DMS53 treated with DMSO at 0.1 percent for 48 hours (cell line): Measurements from ENCODE around the gene VWA8.

ENCODE experiments used
- DNase-seq: peaks from one replicate; lab custom pipeline; 2025; ENCODE audit not compliant: unreplicated experiment; lab: John Stamatoyannopoulos, UW

The VWA8 gene

DNA sequence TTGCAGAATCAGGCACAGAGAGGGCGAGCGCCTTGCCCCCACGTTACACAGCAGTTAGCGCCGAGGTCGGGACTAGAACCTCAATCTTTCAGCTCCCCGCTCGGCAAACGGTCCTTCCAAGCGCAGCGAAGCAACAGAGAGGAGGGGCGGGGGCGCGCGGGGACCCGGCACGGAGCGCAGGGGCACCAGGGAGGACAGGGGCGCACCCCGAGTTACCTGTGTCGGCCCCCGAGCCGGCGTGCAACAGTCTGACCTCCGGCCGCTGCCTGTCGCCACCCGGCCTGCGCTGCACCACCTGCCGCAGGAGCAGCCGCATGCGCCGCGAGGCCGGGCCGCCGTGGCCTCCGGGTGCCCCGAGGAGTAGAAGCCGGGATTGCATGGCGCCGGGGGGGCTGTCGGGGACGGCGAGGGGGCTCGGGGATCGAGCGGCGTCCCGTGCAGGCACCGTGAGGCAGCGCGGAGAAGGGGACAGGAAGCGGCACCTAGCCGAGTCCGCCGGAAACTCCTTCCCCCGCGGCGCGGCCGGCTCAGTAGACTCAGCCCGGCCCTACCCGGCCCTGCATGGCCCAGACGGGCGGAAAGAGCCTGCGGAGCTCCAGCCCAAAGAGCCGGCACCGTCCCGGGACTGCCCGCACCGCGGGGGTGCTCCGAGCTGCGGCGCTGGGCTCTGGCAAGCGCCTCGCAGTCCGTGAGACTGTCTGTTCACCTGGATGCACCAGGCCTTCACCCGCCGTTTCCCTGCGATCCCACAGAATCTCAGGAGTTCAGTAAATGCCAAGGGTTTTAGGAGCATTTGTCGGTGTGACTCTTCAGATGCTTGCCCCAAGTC lies at the start of gene VWA8:
Gene VWA8, minus strand, starts transcription at position 473 of the 829 bp plus-strand sequence. Its CDS starts 94 bp downstream, at position 379.
- peak; percentile 38 for DNase-seq

DNA sequence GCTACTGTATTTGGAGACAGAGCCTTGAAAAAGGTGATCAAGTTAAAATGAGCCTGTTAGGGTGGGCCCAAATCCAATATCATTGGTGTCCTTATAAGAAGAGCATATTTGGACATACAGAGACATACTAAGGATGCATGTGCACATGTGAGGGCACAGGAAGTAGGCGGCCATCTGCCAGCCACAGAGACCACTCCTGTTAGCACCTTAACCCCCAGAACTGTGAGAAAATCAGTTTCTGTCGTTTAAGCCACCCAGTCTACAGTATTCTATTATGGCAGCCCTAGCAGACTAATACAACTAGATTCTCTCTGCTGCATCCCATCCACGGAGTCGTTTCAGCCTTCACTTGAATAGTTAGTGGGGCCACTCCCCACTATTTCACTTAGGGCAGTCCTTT lies 48.1 kb upstream of the VWA8 start:
- DNase-seq, result no peak

DNA sequence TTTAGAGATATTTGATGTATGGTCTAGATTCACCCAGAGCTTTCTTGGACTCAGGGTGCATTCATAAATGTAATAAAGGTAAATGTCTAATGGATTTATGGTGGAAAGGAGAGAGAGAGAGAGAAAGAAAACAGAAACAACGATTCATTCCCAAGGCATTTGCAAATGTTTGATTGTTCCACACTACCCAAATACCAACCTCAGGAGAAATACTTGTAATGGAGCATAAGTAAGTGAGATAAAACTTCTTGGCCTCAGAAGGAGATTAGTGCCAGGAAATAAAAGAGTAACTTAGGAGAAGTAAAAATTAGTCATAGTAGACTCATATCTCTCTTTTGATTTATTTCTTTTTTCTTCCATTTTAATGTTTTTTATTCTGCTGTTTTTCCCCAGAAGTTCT lies 46.9 kb upstream of the VWA8 start:
- no peak for DNase-seq

DNA sequence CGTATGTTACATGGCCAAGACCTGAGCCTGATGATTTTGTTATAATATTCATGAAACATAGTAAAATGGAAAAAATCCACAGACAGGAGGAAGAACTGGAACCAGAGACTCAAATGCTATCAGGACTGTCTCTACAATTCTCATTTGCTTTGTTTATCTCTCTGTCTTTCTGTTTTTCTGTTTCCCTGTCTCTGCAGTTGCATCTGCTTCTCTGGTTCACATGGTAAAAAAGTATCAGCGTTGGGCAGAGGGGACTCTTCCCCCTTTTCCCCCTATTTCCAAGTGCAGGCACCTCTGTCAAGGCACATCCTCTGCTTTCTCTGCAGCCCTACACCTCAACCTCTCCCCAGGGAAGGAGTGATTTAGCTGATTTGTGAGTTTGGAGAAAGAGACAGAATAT lies 41.2 kb upstream of the VWA8 start:
- no peak for DNase-seq

DNA sequence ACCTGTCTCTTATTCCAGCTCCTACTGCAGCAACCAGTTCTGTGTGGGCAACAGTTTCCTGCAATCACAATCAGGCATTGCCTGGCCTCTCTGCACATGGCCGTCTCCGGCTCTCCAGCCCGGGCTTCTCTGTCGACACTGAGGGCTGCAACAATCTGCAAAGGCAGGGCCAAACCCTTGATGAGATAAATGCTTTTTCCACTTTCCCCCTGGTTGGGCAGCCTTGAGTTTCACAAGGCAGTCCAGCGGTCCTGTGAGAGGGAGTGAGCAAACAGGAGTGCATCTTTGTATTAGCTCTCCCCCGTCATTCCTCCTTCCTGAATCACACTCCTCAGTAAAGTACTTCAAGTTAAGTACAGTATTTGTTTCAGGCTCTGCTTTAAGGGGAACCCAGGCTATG lies 40.7 kb upstream of the VWA8 start:
- no peak for DNase-seq

DNA sequence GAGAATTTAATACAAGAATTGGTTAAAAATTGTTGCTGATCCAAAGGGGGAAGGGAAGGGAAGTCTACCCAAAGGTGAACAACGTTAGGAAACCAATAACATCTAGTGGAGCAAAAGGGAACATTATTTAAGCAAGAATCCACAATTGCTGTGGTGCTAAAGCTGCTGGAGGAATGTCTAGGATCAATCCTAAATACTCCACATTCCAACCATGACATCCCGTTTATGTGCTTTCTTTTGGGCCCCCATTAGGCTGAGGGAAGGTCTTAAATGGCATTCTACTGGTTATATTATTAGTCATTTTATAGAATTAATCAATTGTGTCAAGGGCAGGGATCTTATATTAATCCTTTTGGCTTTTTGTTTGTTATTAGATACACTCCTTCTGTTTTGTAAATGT lies 39.9 kb upstream of the VWA8 start:
- no peak for DNase-seq

DNA sequence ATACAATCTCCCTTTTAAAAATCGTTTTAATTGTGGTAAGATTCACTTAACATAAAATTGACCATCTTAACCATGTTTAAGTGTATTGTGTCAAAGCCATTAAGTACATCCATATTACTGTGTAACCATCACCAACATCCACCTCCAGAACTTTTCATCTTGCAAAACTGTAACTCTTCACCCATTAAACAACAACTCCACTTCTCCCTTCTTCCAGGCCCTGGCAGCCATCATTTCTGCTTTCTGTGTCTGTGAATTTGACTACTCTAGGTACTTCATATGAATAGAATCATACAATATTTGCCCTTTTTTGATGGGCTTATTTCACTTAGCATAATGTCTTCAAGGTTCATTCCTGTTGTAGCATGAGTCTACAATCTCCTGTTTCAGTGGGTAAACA lies 36.5 kb upstream of the VWA8 start:
- no peak for DNase-seq

DNA sequence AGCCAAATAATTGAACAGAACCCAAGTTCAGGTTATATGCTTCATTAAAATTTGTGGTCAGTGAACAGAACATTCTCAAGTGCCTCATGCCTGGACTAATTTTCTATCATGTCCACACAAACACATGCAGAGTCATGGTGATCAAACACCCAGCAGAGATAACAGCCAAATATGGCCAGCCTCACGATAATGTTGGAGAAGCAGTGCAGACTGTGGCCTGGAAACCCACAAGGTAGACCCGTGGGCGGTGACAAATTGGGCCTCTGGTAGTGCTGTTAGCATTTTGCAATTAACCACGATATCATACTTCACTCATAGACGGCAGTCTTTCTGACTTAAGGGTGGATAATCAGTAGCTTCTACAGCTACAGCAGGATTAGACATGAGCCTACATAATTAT lies 35.0 kb upstream of the VWA8 start:
- no peak for DNase-seq

DNA sequence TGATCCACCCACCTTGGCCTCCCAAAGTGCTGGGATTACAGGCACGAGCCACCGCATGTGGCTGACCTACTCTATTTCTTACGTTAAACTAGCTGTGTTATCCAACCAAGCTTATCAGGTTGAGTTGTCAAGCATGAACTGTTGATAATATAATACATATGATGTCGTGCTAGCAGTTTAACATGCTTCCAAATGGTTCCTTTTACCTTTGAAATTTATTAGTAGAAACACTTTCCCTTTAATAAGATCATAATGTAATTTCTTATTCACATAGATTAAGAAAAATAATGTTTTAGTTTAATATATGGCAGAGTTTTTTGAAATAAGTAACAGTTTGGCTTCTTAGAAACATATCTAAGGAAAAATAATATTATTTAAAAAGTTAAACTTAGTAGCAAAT lies 34.4 kb upstream of the VWA8 start:
- DNase-seq, result no peak

DNA sequence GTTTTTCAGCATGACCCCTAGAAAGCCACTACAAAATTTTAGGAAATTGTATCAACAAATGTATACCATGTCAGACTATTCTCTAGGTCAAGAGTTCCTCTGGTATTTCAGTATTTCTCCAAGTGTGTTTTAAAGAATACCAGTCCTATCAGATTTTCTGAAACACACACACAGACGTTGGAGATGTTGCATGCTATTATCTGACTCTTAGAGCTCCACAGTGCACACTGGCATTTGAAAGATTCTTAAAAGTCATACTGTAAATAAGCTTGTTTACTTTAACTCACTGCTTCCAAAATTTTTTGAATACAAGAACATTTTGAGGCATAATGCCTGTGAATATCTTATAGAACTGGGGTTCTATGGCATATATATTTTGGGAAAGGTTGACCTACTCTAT lies 33.8 kb upstream of the VWA8 start:
- DNase-seq, result no peak

DNA sequence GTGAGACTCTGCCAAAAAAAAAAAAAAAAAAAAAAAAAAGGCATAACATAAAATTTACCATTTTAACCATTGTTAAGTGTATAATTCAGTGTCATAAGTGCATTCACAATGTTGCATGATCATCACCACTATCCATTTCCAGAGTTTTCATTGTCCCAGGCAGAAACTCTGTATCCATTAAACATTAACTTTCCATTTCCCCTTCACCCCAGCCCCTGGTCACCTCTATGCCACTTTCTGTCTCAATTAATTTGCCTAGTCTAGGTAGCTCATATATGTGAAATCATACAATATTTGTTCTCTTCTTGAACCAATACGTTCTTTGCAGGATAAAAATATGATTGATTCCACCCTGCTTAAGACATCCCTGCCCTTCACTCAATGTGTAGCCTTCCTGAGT lies 31.0 kb upstream of the VWA8 start:
- no peak for DNase-seq

DNA sequence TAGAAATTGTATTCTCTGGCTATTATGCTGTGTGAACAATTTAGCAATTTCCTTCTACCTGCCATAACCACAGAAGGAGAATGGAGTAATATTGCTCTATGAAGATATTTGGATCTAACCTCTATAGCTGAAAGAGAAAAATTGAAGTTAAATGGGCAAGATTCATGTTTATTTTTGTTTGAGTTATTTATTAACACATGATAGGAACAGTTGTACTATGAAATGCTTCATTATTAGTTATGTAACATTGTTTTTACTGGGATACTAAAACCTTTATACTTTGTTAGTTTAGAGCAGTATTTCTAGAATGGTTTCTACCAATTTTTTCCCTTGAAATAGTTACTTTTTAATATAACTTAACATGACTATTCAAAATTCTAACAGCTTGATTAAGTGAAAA lies 27.3 kb upstream of the VWA8 start:
- no peak for DNase-seq

DNA sequence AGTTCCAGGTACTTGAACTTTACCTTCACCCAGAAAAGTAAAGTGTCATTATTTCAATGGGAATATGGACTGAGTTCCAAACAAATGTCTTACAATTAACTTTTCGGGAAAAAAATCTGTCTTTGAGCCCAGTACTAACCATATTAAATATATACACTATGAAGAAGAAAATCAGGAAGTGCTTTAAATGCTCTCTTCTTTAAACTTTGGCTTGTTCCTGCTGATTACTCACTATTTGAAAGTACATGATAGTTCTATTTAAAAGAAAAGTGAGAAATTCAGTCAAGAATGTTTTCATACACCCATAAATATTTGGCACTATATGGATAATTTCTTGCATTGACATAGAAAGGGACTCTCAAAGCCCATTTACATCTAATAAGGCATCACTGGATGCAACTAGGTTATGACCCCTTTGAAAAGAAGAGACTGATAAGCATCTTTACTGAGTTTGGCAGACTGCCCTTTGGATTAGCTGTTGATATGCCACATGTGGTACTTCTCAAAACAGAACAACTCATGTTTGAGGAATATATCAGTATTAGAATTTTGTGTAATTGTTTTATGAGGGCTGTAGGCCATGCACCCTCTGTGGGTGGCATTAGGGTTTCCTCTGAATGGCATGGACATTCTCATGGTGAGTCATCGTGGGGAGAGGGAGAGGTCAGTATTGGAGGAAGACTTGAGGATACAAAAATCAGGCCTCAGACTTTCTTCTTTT lies 25.0 kb upstream of the VWA8 start:
- no peak for DNase-seq

DNA sequence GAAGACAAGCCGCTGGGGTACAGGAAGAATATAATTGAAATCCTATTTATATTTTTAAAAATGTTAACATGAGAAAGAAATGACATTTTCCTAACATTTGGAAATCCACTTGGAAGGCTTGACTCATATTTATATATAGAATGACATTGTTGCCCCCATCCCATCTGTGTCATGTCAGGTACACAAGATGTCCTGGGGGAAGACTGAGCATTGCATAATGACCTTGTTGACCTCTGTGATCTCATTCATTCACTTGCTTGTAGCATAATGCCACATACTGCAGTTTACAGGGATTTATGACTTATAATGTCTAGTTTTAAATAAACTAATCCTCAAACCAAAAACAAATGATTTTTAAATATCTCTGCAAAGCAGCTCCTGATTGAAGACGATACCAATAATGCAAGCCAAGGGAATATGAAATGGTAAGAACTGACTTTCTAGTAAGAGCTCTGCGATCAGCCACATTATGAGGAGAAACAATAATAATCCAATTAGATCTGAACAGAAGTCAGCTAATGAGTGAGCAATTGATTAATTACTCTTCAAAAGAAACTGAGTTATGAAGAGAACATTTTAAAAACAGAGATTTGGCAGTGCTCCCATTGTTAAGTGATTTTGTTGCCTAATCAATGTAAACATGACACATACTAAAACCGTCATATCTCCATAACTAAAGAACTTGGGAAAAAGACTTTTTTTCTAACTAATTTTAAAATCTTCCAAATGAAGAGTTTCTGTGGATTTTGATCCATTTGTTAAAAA lies 21.2 kb upstream of the VWA8 start:
- DNase-seq, result no peak

DNA sequence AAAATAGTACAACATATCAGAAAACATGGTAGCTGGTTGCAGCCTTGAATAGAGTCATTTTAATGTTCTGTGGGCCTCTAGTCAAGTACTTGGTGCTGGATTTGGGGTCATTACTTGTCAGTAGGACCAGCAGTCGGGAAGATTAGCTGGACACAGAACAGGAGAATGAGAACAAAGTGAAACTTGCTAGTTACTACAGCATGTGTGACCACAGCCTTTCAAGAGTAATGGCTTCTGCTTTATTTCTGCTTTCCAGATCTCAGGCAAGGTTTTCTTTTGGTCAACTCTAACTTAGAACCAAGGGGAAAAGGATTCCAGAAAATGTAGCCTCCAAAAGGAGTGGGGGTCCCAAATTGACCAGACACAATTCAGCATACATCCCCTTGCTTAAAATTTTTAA lies 17.1 kb upstream of the VWA8 start:
- no peak for DNase-seq

DNA sequence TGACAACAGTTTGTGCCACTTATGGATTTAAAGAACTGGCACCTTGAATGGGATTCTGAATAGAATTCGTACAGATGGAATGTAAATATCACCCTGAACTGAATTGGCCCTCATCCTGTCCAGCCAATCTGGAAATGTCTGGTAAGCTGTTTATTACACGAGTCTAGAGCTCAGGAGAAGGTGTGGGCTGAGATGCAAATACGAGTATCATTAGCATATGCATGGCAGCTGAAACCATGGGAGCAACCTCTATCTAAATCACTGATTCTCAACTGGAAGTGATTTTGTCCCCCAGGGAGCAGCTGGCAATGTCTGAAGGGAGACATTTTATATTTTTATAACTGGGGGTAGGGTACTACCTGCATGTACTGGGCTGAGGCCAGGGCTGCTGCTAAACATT lies 15.6 kb upstream of the VWA8 start:
- DNase-seq, result no peak

DNA sequence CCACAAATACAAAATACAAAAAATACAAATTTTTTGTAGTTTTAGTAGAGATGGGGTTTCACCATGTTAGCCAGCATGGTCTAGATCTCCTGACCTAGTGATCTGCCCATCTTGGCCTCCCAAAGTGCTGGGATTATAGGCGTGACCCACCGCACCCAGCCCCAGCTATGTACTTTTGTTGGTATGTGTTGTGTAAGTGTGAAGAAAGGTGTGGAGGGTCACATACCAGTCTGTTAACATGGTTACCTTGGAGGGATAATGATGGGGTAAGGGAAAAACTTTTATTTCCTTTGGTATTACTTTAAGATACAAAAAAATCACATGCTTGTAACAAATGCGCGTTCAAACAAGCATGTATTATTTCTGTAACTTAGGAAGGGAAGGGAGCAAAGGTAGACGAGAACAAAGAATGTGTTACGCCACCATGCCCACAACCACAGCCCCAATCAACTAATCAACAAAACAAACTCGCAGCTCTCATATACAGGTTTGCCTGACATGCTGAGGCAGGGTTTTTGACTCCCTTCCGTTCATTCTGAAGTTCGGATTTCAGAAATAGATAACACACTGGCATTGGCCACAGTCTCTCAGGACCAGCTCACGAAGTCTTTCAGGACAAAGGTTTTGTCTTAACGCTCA lies 13.5 kb upstream of the VWA8 start:
- no peak for DNase-seq

DNA sequence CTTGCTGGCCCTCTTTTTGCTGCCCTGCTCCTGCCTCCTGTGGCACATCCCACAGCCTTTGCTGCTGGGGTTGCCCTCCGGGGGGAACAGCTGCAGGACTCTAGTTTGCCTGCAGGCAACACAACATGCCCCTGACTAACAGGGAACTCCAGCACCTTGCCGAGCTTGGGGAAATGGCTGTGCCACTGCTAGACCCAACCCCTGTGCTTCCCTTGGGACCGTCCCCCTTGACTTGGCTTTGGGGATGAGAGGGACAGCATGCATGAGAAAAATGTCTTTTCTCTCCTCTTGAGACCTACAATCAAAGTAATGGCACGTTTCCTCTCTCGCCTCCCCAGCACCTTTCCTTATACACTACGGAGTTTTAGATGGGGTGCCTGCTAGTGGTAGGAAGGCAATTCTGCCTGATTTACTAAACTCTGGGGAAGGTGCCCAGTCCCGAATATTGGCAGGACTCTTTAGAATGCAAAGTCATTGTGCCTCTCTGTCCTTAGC lies 12.4 kb upstream of the VWA8 start:
- DNase-seq, result no peak

DNA sequence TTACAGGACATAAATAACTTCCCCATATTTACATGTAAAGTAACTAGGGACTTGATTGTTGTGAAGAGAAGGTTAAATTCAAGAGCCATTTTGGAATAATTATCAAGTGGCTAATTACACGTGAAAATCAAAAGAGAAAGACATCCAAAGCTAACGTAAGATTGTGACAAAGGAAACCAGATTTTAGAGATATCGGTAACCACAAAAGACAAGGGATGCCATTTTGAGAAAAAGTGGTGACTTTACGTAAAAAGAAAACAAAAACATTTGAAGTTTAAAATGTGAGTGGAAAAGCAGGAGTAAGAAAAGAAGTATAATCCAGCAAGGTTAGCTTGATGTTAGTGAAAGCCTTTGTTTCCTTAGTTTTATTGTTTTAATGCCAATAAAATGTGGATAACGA lies 10.9 kb upstream of the VWA8 start:
- DNase-seq, result no peak

DNA sequence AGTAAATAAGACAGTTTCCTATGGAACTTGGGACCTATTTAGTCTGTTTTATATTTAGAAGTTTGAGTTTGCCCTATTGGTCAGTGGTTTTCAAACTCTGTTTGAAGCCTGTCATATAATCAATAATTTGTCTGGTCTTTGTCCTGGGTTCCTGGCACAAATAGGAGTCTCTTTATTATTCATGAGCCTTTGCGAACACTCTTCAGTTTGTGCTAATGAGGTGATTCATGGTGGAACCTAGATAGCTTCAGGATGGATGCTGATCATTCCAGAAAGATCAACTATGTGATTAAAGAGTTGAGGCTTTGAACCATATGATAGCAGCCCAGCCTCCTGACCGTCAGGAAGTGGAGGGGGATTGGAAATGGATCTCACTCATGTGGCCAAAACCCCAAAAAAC lies 10.0 kb upstream of the VWA8 start:
- DNase-seq, result no peak

DNA sequence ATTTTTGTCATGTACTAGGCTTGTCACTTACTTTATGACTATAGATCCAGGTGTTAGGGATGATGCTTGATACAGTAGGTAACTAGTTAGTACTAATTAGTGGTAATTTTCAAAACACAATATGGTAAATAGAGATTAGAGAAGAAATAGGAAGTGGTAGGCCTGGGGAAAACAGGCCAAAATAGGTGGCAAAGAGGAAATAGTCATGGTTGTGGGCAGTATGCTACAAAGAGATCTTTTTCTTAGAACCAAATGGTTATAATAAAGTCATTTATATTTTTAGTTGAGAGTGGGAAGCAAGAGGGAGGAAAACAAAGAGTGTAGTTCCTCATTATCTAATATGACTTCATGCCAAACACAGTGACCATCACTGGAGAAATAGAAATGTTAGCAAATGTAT lies 9.1 kb upstream of the VWA8 start:
- DNase-seq, result no peak
